Lower leg skin (tissue), 3 donors: ENCODE results near the gene ISL2.

Experiments used
- CTCF ChIP-seq, 3 donors: fragments of 450-650 bp; IDR thresholded peaks; one replicate each; pipeline ENCODE4 v1.5.1; 2016; ENCODE audit warnings: antibody characterized with exemption in 3 of 3, mild to moderate bottlenecking in 3 of 3, moderate library complexity in 2 of 3
- POLR2A ChIP-seq, 2 donors: fragments of 450-650 bp; IDR thresholded peaks; one replicate each; pipeline ENCODE4 v1.6.1; 2016 to 2017; ENCODE audit warnings: antibody characterized with exemption in 2 of 2, mild to moderate bottlenecking in 1 of 2, moderate library complexity in 1 of 2

- no peak for TF ChIP-seq CTCF (IDR thresholded peaks at IDR 0.05)
- TF ChIP-seq POLR2A (IDR thresholded peaks at IDR 0.05): no peak
Measured at GRCh38 chr15:76338486-76339304, 2.1 kb downstream of the ISL2 start.
